Stimulated activated naive CD4-positive, alpha-beta T cell (primary cell): ENCODE measurements around the gene BLOC1S1.
"Not testable (repeated sequence)": the region's sequence is repeated elsewhere in the genome, so short reads cannot be mapped to it uniquely, and the experiment has no call there.

ENCODE experiments used
- DNase-seq, 6 experiments: peaks; one replicate each; lab custom pipeline; 2025; lab: John Stamatoyannopoulos, UW

BLOC1S1 gene

DNA sequence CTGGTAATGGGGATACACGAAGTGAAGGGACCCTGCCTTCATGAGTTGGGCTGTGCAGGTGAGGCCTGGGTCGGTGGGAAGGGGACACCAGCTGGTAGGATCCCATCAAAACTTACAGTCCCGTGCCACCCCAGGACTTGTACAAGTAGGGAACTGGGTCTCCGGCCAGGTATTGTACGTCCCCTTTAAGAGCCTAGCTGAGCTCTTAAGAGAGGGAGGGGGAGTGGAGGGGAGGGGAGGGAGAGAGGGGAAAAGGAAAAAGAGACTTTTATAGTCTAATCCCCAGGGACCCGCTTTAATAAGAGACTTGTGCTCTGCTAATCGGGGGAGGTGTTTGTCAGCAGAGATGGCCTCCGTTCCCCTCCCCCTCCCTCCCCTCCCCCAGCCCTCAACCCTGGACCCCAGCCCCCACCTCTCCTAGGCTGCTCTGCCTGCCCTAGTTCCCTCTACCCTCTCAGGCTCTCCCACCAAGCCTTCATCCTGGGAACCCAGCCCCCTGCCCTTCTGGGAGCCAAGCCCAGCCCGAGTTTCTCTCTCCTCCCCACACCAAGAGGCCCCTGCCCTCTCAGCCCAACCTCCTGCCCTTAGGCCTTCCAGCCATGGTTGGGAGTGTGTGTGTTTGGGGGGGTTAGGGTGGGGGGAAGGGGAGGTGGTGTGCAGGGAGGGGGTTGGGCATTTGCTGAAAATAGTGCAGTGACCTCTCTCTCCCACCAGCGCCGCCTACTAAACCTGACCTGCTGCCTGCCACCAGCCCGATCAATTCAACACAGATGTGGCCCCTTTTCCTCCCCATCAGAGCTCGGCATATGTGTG is 29.7 kb downstream of the BLOC1S1 start:
- DNase-seq: no peak

DNA sequence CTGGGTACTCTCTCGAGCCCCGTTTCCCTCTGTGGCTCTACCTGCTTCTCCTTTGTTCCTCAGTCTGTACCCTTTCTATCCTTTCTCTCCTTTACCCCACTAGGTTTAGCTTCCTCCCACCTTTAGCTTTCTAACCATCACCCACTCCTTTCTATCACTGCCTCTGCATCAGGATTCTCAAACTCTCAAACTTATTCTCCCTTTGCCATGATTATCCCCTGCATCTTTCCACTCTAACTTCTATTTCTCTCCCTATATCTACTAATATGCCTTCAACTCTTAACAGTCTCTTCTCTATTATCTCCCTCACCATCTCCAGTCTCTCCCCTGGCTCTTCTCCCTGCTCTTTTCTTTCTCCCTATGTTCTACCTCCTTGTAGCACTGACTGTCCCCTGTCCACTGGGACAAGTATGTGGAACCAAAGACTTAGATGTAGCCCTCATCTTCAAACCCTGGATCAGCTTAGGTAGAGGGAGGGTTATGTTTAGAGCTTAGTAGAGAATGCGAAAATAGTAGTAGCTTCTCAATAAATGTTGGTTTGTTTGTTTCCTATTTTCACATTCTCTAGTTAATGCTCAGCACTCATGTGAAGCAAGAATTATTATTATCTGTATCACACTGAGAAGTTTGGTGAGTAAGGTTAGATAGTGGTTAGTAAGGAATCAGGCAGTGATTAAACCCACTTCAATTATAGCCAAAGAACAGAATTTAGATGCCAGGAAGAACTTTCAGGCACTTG is 30.5 kb downstream of the BLOC1S1 start:
- DNase-seq: no peak

DNA sequence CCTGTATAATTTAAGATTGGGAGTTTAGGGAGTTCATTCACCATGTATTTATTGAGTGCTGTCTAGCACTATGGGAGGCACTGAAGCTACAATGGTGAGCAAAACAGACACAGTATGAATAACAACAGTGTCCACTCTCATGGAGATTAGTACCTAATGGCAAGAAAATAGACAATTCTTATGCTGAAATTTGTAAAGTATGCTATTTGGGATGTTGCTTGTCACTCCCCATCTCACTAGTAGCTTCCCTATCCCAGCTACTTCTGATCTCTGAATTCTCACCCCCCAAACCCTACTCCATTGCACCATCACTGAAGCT is 31.0 kb downstream of the BLOC1S1 start:
- no peak for DNase-seq

DNA sequence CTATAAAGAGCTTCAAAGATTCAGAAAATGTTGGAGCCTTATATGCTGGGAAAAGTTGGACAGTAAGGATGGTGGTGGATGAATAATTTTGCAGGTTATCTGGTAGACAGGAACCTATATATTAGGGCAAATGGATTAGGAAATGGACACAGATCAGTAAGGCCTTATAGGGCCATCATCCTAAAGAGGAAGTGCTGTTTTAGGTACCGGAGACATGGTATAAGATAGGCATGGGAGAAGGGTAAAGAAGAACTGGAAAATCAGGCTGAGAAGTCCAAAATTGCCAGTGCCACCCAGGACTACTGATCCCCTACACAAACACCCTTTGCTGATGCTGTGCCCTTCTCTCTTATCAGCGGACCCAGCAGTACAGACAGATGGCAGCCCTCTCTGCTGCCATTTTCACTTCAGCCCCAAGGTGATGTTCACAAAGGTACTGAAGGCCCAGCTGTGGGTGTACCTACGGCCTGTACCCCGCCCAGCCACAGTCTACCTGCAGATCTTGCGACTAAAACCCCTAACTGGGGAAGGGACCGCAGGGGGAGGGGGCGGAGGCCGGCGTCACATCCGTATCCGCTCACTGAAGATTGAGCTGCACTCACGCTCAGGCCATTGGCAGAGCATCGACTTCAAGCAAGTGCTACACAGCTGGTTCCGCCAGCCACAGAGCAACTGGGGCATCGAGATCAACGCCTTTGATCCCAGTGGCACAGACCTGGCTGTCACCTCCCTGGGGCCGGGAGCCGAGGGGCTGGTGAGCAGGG is 32.6 kb downstream of the BLOC1S1 start:
- no peak for DNase-seq

DNA sequence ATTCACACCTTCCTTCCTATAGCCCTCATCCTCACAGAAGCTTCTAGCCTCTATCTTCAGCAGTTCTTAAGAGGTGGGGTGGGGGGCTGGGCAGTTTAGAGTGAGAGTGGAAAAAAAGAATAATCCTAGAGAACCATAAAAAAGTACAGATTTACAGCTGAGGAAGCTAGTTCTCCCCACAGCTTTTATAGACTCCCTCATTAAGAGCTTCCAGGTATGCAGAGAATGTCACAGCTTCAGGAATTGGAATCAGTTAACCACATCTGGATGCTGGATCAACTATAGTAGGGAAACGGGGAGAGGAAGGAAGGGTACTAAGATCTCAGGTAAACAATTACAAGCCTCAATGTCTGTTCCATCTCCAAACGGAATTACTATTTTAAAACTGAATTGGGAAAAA is 39.4 kb downstream of the BLOC1S1 start:
- DNase-seq: no peak

DNA sequence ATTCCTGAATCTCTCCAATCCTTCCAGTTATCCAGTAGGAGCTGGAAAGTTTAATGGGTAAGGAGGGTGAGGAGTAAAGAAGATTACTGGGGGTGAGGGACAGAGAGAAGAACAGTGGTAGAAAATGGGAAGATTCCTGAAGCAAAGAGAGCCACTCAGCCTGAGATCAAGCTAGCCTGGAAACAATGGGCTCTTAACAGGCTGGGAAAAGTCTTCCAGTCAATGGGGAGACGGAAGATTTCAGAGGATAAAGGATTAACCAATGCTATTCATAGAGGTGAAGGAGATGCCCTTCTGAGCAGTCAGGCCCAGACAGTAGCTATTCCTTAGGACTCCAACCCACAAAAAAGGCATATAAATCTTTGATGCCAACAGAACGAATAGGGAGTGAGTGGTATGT is 41.9 kb downstream of the BLOC1S1 start:
- DNase-seq: no peak

DNA sequence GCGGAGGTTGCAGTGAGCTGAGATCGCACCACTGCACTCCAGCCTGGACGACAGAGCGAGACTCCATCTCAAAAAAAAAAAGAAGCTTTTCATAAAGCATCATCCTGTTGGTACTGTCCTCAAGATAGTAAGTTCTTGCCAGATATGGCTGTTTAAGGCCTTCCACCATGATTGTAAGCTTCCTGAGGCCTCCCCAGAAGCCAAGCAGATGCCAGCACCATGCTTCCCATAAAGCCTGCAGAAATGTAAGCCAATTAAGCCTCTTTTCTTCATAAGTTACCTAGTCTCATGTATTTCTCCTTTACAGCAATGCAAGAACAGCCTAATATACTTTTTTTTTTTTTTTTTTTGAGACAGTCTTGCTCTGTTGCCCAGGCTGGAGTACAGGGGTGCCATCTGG is 42.7 kb downstream of the BLOC1S1 start:
- DNase-seq: not testable (repeated sequence)

DNA sequence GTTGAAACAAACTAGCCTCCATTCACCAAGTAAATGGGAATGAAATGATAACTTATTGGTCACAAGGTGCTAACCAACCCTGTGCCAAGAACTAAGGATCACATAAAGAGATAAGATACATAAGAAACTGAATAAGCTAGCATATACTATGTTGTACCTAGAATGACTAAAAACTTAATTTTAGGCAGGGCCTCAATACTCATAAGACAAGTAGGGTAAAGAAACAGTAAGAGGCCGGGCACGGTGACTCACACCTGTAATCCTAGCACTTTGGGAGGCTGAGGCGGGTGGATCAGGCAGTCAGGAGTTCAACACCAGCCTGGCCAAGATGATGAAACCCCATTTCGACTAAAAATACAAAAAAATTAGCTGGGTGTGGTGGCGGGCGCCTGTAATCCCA is 44.8 kb downstream of the BLOC1S1 start:
- DNase-seq: no peak

DNA sequence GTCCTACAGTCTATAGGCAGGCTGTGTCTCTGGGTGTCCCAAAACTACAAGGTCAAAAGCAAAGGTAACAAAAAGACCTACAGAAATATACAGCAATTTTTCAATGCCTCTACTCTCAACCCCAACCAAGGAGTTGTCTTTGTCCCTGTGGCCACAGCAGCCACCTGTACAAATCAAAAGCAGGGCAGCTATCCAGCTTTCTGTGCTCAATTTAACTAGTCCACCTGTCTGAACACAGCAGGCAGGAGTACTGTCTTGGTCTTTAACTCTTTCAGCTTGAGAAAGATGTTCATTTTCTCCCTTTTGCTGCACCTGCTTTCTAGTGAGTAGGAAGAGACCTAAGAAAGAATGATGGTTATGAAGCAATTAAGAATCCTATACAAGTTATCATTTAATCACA is 46.8 kb downstream of the BLOC1S1 start:
- no peak for DNase-seq

DNA sequence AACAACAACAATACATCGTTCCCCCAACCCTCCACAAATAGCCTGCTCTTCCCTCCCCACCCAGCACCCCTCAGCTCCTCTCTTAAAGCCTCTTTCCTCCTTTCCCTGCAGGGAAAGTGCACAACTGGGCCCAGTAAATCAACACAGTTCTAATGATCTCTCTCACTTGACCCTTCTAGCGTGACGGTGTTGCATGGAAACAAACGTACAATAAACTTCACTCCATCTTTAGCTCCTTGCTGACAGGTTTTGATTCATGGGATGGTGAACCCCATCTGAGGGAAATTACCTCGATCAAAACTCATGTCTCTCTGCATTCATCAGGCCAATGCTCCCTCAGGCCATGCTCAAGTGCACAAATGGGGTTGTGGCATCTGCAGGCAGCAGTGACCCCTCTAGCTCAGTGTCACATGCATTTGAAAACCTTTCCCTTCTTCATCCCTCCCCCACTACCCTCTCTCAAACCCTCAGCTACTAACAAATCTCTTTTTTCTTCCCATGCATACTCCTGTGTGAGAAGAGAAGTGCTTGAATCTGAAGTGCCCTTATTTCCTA is 50.0 kb downstream of the BLOC1S1 start:
- DNase-seq: no peak

DNA sequence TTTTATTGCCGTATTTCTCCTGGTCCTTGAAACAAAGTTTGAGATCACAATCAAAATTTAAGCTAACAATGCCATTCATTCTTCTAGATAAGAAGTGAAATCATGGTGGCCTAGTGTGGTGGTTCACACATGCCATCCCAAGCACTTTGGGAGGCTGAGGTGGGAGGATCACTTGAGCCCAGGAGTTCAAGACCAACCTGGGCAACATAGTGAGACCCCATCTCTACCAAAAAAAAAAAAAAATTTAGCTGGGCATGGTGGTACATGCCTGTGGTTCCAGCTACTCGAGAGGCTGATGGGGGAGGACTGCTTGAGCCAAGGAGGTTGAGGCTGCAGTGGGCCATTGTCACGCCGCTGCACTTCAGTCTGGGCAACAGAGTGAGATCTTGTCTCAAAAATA is 51.3 kb downstream of the BLOC1S1 start:
- DNase-seq: no peak
